H1 (cell line): Measurements from ENCODE around the gene RARRES1. TPM values are rescaled to one million over a fixed set of nuclear protein-coding genes. Genes with fewer than 3 reads are reported as not detected.

ENCODE experiments used
- CTCF ChIA-PET: fragments of 300-600 bp; sonication (Branson Sonifier 250); formaldehyde crosslinking; loops from one replicate; lab custom pipeline; 2021; ENCODE audit not compliant: partially characterized antibody; lab: Charles Lee
- POLR2A ChIA-PET: fragments of 300-600 bp; sonication (Branson Sonifier 250); formaldehyde crosslinking; loops from one replicate; lab custom pipeline; 2021; ENCODE audit warnings: inconsistent platforms; ENCODE audit not compliant: partially characterized antibody; lab: Charles Lee
- DNase-seq, 2 experiments: peaks; one replicate each; pipeline versions ENCODE4 v3.0.0 to v3.0.0-alpha.2; 2010 to 2022; ENCODE audit warnings: low spot score in 2 of 2, low read depth in 1 of 2, mixed read lengths in 1 of 2
- FAIRE-seq: peaks from 2 replicates; lab custom pipeline; 2011; peaks lifted over from hg19 to GRCh38; lab: Jason Lieb, UNC
- H2AFZ ChIP-seq: 2 replicates; pipeline ENCODE4 v1.8.1; 2012; ENCODE audit warnings: low read length, inconsistent platforms
- H2AK5ac ChIP-seq: 2 replicates; pipeline ENCODE4 v1.6.1; 2013; ENCODE audit warnings: low read depth, low read length
- H2BK120ac ChIP-seq: replicated peaks from 2 replicates; pipeline ENCODE3; 2013; ENCODE audit warnings: low read depth, low read length, inconsistent platforms
- H2BK12ac ChIP-seq: 2 replicates; pipeline ENCODE4 v1.6.1; 2013; ENCODE audit warnings: low read depth, low read length
- H2BK15ac ChIP-seq: 2 replicates; pipeline ENCODE4 v1.6.1; 2013; ENCODE audit warnings: low read length
- H2BK20ac ChIP-seq: 2 replicates; pipeline ENCODE4 v1.6.1; 2013; ENCODE audit warnings: low read length
- H2BK5ac ChIP-seq: 2 replicates; pipeline ENCODE4 v1.6.1; 2013; ENCODE audit warnings: low read depth, low read length
- H3K14ac ChIP-seq: 2 replicates; pipeline ENCODE4 v1.6.1; 2013; ENCODE audit warnings: inconsistent platforms; ENCODE audit not compliant: insufficient read length
- H3K18ac ChIP-seq: 2 replicates; pipeline ENCODE4 v1.6.1; 2013; ENCODE audit warnings: low read length; ENCODE audit errors: extremely low read depth
- H3K23ac ChIP-seq: 2 replicates; pipeline ENCODE4 v1.6.1; 2013; ENCODE audit warnings: inconsistent platforms; ENCODE audit not compliant: insufficient read length
- H3K23me2 ChIP-seq: 2 replicates; pipeline ENCODE4 v1.6.1; 2013; ENCODE audit warnings: low read depth, low read length
- H3K27ac ChIP-seq: 2 replicates; pipeline ENCODE4 v1.6.1; 2011; ENCODE audit warnings: low read depth, low read length, inconsistent platforms
- H3K27me3 ChIP-seq, 4 experiments: replicated peaks in 1 of 4; 1 replicate in 1 of 4; 2 replicates in 3 of 4; pipeline versions ENCODE4 v1.6.1 to v1.8.1; 2011 to 2013; ENCODE audit warnings: low read length in 3 of 4, mild to moderate bottlenecking in 3 of 4, inconsistent platforms in 2 of 4, mixed read lengths in 2 of 4, moderate library complexity in 1 of 4; ENCODE audit not compliant: control insufficient read depth in 3 of 4, insufficient read depth in 3 of 4; ENCODE audit errors: extremely low read depth in 1 of 4
- H3K36me3 ChIP-seq, 4 experiments: 2 replicates each; pipeline versions ENCODE4 v1.6.1 to v1.8.1; 2011 to 2013; ENCODE audit warnings: mild to moderate bottlenecking in 4 of 4, low read length in 3 of 4, moderate library complexity in 2 of 4, control low read depth in 1 of 4, inconsistent platforms in 1 of 4; ENCODE audit not compliant: insufficient read depth in 4 of 4, control insufficient read depth in 2 of 4
- H3K4ac ChIP-seq: replicated peaks from 2 replicates; pipeline ENCODE3; 2013; ENCODE audit warnings: low read length, low read depth, mixed read lengths, inconsistent platforms; ENCODE audit not compliant: insufficient read length
- H3K4me1 ChIP-seq, 4 experiments: replicated peaks in 1 of 4; 1 replicate in 1 of 4; 2 replicates in 3 of 4; pipeline versions ENCODE4 v1.6.1 to v1.8.1; 2011 to 2013; ENCODE audit warnings: low read length in 3 of 4, inconsistent platforms in 2 of 4, mixed read lengths in 1 of 4; ENCODE audit not compliant: insufficient read depth in 4 of 4, control insufficient read depth in 3 of 4
- H3K4me2 ChIP-seq, 2 experiments: 2 replicates each; pipeline versions ENCODE4 v1.6.1 to v1.8.1; 2011 to 2013; ENCODE audit warnings: low read depth in 2 of 2, low read length in 2 of 2, control low read depth in 1 of 2, inconsistent platforms in 1 of 2, mild to moderate bottlenecking in 1 of 2; ENCODE audit not compliant: insufficient read depth in 1 of 2
- H3K4me3 ChIP-seq, 4 experiments: fragments of 200-600, 300-600 bp in 1 of 4; sonication (generic), shearing (Covaris generic), sonication (Bioruptor Twin) in 1 of 4; 2 replicates each; pipeline versions ENCODE4 v1.5.1 to v1.8.1; 2011 to 2016; ENCODE audit warnings: low read length in 4 of 4, low read depth in 3 of 4, control low read depth in 2 of 4, inconsistent platforms in 2 of 4, mild to moderate bottlenecking in 2 of 4, mixed read lengths in 1 of 4, moderate library complexity in 1 of 4; ENCODE audit not compliant: insufficient read depth in 2 of 4; ENCODE audit errors: extremely low read depth in 1 of 4
- H3K56ac ChIP-seq: replicated peaks from 2 replicates; pipeline ENCODE3; 2013; ENCODE audit warnings: low read depth, mild to moderate bottlenecking, mixed read lengths, low read length, inconsistent platforms; ENCODE audit not compliant: insufficient read length
- H3K79me1 ChIP-seq: 2 replicates; pipeline ENCODE4 v1.6.1; 2013; ENCODE audit warnings: low read depth, low read length, control low read depth
- H3K79me2 ChIP-seq, 2 experiments: 2 replicates each; pipeline versions ENCODE4 v1.6.1 to v1.8.1; 2012 to 2013; ENCODE audit warnings: low read length in 2 of 2, mild to moderate bottlenecking in 2 of 2, inconsistent platforms in 1 of 2; ENCODE audit not compliant: insufficient read depth in 2 of 2, control insufficient read depth in 1 of 2
- H3K9ac ChIP-seq, 4 experiments: replicated peaks in 1 of 4; 1 replicate in 1 of 4; 2 replicates in 3 of 4; pipeline versions ENCODE4 v1.6.1 to v1.8.1; 2011 to 2013; ENCODE audit warnings: low read depth in 3 of 4, low read length in 3 of 4, control low read depth in 2 of 4, mild to moderate bottlenecking in 2 of 4, moderate library complexity in 2 of 4, inconsistent platforms in 1 of 4; ENCODE audit errors: extremely low read depth in 1 of 4
- H3K9me3 ChIP-seq, 2 experiments: 2 replicates each; pipeline versions ENCODE4 v1.6.1 to v1.8.1; 2012 to 2013; ENCODE audit warnings: mild to moderate bottlenecking in 2 of 2, moderate library complexity in 2 of 2, control low read depth in 1 of 2, inconsistent platforms in 1 of 2, low read depth in 1 of 2, low read length in 1 of 2, mixed read lengths in 1 of 2; ENCODE audit not compliant: insufficient read depth in 2 of 2
- H4K20me1 ChIP-seq, 2 experiments: replicated peaks in 1 of 2; 2 replicates each; pipeline versions ENCODE3 to v1.8.1; 2011 to 2013; ENCODE audit warnings: inconsistent platforms in 2 of 2, low read length in 2 of 2, mild to moderate bottlenecking in 1 of 2; ENCODE audit not compliant: insufficient read depth in 2 of 2, control insufficient read depth in 1 of 2
- H4K5ac ChIP-seq: 2 replicates; pipeline ENCODE4 v1.6.1; 2013; ENCODE audit warnings: low read length, low read depth, mixed read lengths, inconsistent platforms; ENCODE audit not compliant: insufficient read length
- H4K8ac ChIP-seq: 2 replicates; pipeline ENCODE4 v1.8.0; 2013; ENCODE audit warnings: mild to moderate bottlenecking, moderate library complexity, low read length, inconsistent platforms; ENCODE audit not compliant: insufficient read depth; ENCODE audit errors: extremely low read depth
- H4K91ac ChIP-seq: replicated peaks from 2 replicates; pipeline ENCODE3; 2013; ENCODE audit warnings: low read length, mixed read lengths, inconsistent platforms; ENCODE audit not compliant: insufficient read length
- EZH2 ChIP-seq: fragments of 200-600 bp; sonication (generic); IDR thresholded peaks from 2 replicates; pipeline ENCODE4 v1.7.1; 2012; ENCODE audit warnings: low read depth, mild to moderate bottlenecking, moderate library complexity, low read length, inconsistent platforms; ENCODE audit not compliant: severe bottlenecking
- HDAC6 ChIP-seq: IDR thresholded peaks from one replicate; pipeline ENCODE4 v1.7.1; 2012; ENCODE audit warnings: low read depth, mild to moderate bottlenecking, inconsistent platforms, low read length, moderate library complexity
- NANOG ChIP-seq: IDR thresholded peaks from 2 replicates; pipeline ENCODE4 v1.6.1; 2011; ENCODE audit warnings: low read length, low read depth, mild to moderate bottlenecking, inconsistent platforms; ENCODE audit not compliant: insufficient read depth, poor library complexity, severe bottlenecking
- PHF8 ChIP-seq: fragments of 200-600 bp; sonication (generic); conservative IDR thresholded peaks from 2 replicates; pipeline ENCODE4 v1.7.1; 2012; ENCODE audit warnings: low read depth, mild to moderate bottlenecking, inconsistent platforms, low read length, moderate library complexity
- POU5F1 ChIP-seq: IDR thresholded peaks from 2 replicates; pipeline ENCODE4 v1.6.1; 2011; ENCODE audit warnings: low read depth, mild to moderate bottlenecking, low read length, moderate library complexity
- RBBP5 ChIP-seq: IDR thresholded peaks from 2 replicates; pipeline ENCODE4 v1.7.1; 2012; ENCODE audit warnings: low read depth, mild to moderate bottlenecking, inconsistent platforms, low read length, moderate library complexity, borderline replicate concordance
- WGBS, 2 experiments: shearing (Covaris generic) in 1 of 2; methylation state at CpG; one replicate each; pipeline versions ENCODE4 v1.1.6 to v1.1.7; 2013 to 2015; ENCODE audit warnings: low lambda C conversion rate in 2 of 2, mixed read lengths in 2 of 2, inconsistent platforms in 1 of 2, low coverage in 1 of 2, missing lambda C conversion rate in 1 of 2; ENCODE audit not compliant: insufficient replicate concordance in 2 of 2, insufficient coverage in 1 of 2, insufficient read length in 1 of 2; ENCODE audit errors: extremely low coverage in 1 of 2, missing lambda C conversion rate in 1 of 2; 5-methylcytosine and 5-hydroxymethylcytosine counted together
- polyA plus RNA-seq, 7 experiments: library from polyadenylated mRNA; depleted of rRNA in 3 of 7; stranded (reverse) in 5 of 7; unstranded in 2 of 7; fragments of >200 nt in 5 of 7; fragments of 200-250 nt in 2 of 7; gene quantifications; 1 replicate in 5 of 7; 2 replicates in 1 of 7; 4 replicates in 1 of 7; pipeline versions ENCODE4 v1.2.1 to v1.2.3, GENCODE V29; 2011 to 2013; ENCODE audit warnings: missing spikeins in 2 of 7, mixed read lengths in 2 of 7
- total RNA-seq: library from RNA; stranded (reverse); fragmentation: NEBNext Ultra II Directional; extraction: Animal tissue kit (Norgen Biotek cat#: 25700); gene quantifications from 2 replicates; pipeline ENCODE4 v1.2.1, GENCODE V29; 2021

The RARRES1 gene
- total and polyA plus RNA-seq, 2 of the 8 experiments (the other 6 are each of a cell fraction or from before 2014, with no cell fraction given): 0.26 to 0.71 TPM

DNA sequence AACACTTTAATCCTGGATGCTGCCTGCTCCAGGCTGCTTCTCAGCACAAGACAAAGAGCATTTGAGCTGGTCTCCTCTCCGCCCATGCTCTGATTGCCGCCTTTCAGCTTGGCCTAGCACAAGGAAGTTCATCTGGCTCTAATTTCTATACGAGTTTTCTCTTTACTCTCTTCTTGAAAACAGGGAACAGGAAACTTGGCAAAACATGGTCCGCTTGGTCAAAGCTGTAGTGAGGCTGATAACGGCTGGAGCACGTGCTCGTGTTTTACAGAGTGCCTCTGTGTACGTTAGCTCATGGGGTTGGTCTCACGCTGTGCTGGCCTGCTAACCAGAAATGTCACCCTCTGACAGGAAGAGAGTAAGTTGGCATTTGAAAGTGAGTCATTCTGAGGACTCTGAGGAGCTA is 19.2 kb downstream of the RARRES1 start:
- H2BK120ac ChIP-seq: no peak overlapping the region
- H2BK15ac ChIP-seq: no peak overlapping the region
- no peak overlapping the region for H3K4ac ChIP-seq
- DNase-seq (no peak), FAIRE-seq (no peak)
- CTCF ChIA-PET: interaction anchor here (0.6 to 1.7 kb wide), 11 partner anchors 10 to 82 kb away, joined by 3 to 8 read pairs (median 3); no protein-coding TSS in a partner anchor
- no peak overlapping the region for H3K27ac ChIP-seq
- H3K79me2 ChIP-seq: no peaks in the 10 kb centered on the region
- no peak overlapping the region for H3K23ac ChIP-seq
- H3K9me3 ChIP-seq: no peaks in the 10 kb centered on the region
- H4K91ac ChIP-seq: no peak overlapping the region
- no peak overlapping the region for H3K4me2 ChIP-seq
- no peak overlapping the region for H2BK12ac ChIP-seq
- POLR2A ChIA-PET: interaction anchor here (2.0 kb wide), 1 partner anchor 10 kb away, joined by 7 read pairs; no protein-coding TSS in a partner anchor
- no peak overlapping the region for H2BK5ac ChIP-seq
- no peak overlapping the region for H3K18ac ChIP-seq
- WGBS, 2 experiments: 78% methylated on average over 9 of the region's 9 CpGs; no CpG with 5 or more reads in 1 of the 2 experiments
- TF ChIP-seq POU5F1: no peak
- TF ChIP-seq EZH2: no peak
- no peak for TF ChIP-seq PHF8
- no peak for TF ChIP-seq HDAC6
- no peak for TF ChIP-seq NANOG
- no peak for TF ChIP-seq RBBP5
- no peaks in the 10 kb centered on the region; a peak in 1 of 7 replicates for H3K4me1 ChIP-seq
- H3K56ac ChIP-seq: no peak overlapping the region
- H3K79me1 ChIP-seq: no peaks in the 10 kb centered on the region
- H3K14ac ChIP-seq: no peak overlapping the region
- no peak overlapping the region for H2AK5ac ChIP-seq
- H3K23me2 ChIP-seq: no peaks in the 10 kb centered on the region
- H3K9ac ChIP-seq: peak overlapping the region in 1 of 4 experiments; percentile 13; a peak in 1 of 7 replicates
- H4K5ac ChIP-seq: no peak overlapping the region
- no peak overlapping the region for H4K8ac ChIP-seq
- peaks cover 0 to 3% of the 10 kb centered on the region in 2 experiments for H4K20me1 ChIP-seq
- no peak overlapping the region for H2BK20ac ChIP-seq
- no peak overlapping the region for H3K4me3 ChIP-seq
- H3K27me3 ChIP-seq: no peaks in the 10 kb centered on the region
- peaks cover 0 to 2% (median 0%) of the 10 kb centered on the region in 4 experiments; a peak in 1 of 8 replicates for H3K36me3 ChIP-seq
- H2AFZ ChIP-seq: no peak overlapping the region
